ENCODE results near the gene PRPS1L1. TPM values are rescaled to one million over a fixed set of nuclear protein-coding genes. Genes with fewer than 3 reads are reported as not detected.

The PRPS1L1 gene
- total and polyA plus RNA-seq, 2 of the 8 experiments (the other 6 are each of a cell fraction or from before 2014, with no cell fraction given), result not detected

DNA sequence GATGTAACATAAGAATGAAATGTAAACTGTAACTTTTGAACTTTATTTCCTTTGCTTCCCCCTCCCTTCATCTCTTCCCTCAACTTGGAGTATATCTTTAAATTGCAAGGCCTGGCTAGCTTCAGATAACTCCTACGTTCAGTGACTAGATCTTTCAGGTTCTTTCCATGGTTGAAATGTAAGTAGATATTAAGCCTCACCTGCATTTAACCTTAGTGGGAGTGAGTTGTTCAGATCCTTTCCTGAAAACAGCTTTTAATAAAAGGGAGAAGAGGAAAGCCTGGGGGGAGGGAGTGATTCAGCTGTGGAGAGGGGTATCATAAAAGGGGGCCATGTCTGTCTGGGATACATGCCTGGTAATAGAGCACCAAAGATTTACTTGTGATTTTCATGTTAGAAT is 19.0 kb upstream of the PRPS1L1 start (continued):
- TF ChIP-seq, protein P1, sequence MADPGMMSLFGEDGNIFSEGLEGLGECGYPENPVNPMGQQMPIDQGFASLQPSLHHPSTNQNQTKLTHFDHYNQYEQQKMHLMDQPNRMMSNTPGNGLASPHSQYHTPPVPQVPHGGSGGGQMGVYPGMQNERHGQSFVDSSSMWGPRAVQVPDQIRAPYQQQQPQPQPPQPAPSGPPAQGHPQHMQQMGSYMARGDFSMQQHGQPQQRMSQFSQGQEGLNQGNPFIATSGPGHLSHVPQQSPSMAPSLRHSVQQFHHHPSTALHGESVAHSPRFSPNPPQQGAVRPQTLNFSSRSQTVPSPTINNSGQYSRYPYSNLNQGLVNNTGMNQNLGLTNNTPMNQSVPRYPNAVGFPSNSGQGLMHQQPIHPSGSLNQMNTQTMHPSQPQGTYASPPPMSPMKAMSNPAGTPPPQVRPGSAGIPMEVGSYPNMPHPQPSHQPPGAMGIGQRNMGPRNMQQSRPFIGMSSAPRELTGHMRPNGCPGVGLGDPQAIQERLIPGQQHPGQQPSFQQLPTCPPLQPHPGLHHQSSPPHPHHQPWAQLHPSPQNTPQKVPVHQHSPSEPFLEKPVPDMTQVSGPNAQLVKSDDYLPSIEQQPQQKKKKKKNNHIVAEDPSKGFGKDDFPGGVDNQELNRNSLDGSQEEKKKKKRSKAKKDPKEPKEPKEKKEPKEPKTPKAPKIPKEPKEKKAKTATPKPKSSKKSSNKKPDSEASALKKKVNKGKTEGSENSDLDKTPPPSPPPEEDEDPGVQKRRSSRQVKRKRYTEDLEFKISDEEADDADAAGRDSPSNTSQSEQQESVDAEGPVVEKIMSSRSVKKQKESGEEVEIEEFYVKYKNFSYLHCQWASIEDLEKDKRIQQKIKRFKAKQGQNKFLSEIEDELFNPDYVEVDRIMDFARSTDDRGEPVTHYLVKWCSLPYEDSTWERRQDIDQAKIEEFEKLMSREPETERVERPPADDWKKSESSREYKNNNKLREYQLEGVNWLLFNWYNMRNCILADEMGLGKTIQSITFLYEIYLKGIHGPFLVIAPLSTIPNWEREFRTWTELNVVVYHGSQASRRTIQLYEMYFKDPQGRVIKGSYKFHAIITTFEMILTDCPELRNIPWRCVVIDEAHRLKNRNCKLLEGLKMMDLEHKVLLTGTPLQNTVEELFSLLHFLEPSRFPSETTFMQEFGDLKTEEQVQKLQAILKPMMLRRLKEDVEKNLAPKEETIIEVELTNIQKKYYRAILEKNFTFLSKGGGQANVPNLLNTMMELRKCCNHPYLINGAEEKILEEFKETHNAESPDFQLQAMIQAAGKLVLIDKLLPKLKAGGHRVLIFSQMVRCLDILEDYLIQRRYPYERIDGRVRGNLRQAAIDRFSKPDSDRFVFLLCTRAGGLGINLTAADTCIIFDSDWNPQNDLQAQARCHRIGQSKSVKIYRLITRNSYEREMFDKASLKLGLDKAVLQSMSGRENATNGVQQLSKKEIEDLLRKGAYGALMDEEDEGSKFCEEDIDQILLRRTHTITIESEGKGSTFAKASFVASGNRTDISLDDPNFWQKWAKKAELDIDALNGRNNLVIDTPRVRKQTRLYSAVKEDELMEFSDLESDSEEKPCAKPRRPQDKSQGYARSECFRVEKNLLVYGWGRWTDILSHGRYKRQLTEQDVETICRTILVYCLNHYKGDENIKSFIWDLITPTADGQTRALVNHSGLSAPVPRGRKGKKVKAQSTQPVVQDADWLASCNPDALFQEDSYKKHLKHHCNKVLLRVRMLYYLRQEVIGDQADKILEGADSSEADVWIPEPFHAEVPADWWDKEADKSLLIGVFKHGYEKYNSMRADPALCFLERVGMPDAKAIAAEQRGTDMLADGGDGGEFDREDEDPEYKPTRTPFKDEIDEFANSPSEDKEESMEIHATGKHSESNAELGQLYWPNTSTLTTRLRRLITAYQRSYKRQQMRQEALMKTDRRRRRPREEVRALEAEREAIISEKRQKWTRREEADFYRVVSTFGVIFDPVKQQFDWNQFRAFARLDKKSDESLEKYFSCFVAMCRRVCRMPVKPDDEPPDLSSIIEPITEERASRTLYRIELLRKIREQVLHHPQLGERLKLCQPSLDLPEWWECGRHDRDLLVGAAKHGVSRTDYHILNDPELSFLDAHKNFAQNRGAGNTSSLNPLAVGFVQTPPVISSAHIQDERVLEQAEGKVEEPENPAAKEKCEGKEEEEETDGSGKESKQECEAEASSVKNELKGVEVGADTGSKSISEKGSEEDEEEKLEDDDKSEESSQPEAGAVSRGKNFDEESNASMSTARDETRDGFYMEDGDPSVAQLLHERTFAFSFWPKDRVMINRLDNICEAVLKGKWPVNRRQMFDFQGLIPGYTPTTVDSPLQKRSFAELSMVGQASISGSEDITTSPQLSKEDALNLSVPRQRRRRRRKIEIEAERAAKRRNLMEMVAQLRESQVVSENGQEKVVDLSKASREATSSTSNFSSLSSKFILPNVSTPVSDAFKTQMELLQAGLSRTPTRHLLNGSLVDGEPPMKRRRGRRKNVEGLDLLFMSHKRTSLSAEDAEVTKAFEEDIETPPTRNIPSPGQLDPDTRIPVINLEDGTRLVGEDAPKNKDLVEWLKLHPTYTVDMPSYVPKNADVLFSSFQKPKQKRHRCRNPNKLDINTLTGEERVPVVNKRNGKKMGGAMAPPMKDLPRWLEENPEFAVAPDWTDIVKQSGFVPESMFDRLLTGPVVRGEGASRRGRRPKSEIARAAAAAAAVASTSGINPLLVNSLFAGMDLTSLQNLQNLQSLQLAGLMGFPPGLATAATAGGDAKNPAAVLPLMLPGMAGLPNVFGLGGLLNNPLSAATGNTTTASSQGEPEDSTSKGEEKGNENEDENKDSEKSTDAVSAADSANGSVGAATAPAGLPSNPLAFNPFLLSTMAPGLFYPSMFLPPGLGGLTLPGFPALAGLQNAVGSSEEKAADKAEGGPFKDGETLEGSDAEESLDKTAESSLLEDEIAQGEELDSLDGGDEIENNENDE (IDR thresholded peaks at IDR 0.05; ENCODE audit: insufficient replicate concordance, low read length), result no peak
- TF ChIP-seq TAF7 (optimal IDR thresholded peaks at IDR 0.05; ENCODE audit: borderline replicate concordance, low read depth, low read length) (no peak), GABPA (IDR thresholded peaks at IDR 0.05; ENCODE audit: borderline replicate concordance, insufficient read depth, low read length) (no peak), BRCA1 (IDR thresholded peaks at IDR 0.05; ENCODE audit: low read depth, low read length) (no peak), SIRT6 (IDR thresholded peaks at IDR 0.05; ENCODE audit: low read length) (no peak), KDM4A (IDR thresholded peaks at IDR 0.05; ENCODE audit: low read depth, low read length, severe bottlenecking) (no peak), BACH1 (IDR thresholded peaks at IDR 0.05; ENCODE audit: low read length) (no peak), TCF12 (IDR thresholded peaks at IDR 0.05; ENCODE audit: low read depth, low read length) (no peak), SP1 (IDR thresholded peaks at IDR 0.05; ENCODE audit: low read depth, low read length) (no peak), CBX8 (IDR thresholded peaks at IDR 0.05; ENCODE audit: borderline replicate concordance, low read depth, low read length) (no peak), SAP30 (IDR thresholded peaks at IDR 0.05; ENCODE audit: insufficient read depth, insufficient replicate concordance, low read length) (no peak)
- TF ChIP-seq, protein P2, sequence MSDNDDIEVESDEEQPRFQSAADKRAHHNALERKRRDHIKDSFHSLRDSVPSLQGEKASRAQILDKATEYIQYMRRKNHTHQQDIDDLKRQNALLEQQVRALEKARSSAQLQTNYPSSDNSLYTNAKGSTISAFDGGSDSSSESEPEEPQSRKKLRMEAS (IDR thresholded peaks at IDR 0.05), result no peak
